ENCODE results near the gene CBX2.

DNA sequence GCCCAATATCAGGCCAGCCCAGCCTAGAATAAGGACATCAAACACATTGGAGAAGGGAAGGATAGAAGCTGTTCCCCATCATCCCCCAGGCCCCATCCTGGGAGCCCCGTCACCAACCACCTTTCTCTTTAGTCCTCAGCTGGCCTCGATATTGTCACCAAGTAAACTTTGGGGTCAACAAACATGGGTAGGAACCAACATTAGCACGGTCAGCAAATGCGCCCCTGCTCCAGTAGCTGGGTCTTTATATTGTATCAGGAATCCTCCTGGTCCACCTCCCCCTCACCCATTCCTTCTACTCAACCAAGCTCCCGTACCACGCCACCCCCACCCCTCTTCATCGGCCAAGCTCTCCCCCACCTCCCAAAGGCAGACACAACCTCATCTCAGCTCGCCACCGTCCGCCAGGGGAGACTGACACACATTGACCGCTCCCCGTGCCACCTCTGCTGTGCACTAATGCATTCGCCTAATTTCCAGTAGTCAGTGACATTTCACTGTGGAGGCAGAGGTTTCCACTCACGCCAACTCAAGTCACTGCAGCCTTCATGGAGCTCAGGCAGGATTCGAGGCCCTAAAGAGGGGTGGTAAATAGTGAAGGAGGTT lies 20.7 kb upstream of the CBX2 start:
- TF ChIP-seq GATA3 (IDR thresholded peaks at IDR 0.05; ENCODE audit: low read depth, low read length) (no peak), GATA2 (IDR thresholded peaks at IDR 0.05; ENCODE audit: low read depth, low read length) (no peak)
